Heart left ventricle (tissue), 13 donors: ENCODE measurements around the gene SH2D3C.

ENCODE experiments used
- CTCF ChIP-seq, 12 donors: fragments of 200-600 bp; sonication (generic) in 4 of 12; IDR thresholded peaks; one replicate each; pipeline versions ENCODE4 v1.5.0 to v1.8.0; 2018 to 2022; ENCODE audit warnings: antibody characterized with exemption in 12 of 12, mild to moderate bottlenecking in 5 of 12
- POLR2A ChIP-seq, 2 donors: fragments of 450-650 bp; IDR thresholded peaks; one replicate each; pipeline ENCODE4 v1.6.1; 2017; ENCODE audit warnings: antibody characterized with exemption in 2 of 2, mild to moderate bottlenecking in 2 of 2, moderate library complexity in 2 of 2
- donor health status: ischemic (EF 13 %, LVEDD 7.1; RV severe dilation, severe dysfunction).
- donor health status: DM: no; HTN: yes; CAD: no.
- donor health status: DM: no; HTN: no; CAD: no.
- donor health status: ischemic (EF 25% LVEDD 6.9; RV normal size, moderate dysfunction).
- donor health status: ischemic (EF 25% LVEDD 5.7; RV mildly dilated, moderate dysfunction).
- donor health status: ischemic (EF 35%, LVEDD 5.7; RV mildly dilated, moderate dysfunction).
- donor health status: nonischemic (EF 11% LVEDD 7.7; RV severe dilation, severe dysfunction).
- donor health status: DM: yes; HTN: yes; CAD: no.
- donor health status: PGD.
- donor health status: ischemic (EF 29% LVEDD 5.4; RV normal size, mild dysfunction).
- donor health status: nonischemic (EF 23%, LVEDD 6.1; RV moderate dilation, normal function).

DNA sequence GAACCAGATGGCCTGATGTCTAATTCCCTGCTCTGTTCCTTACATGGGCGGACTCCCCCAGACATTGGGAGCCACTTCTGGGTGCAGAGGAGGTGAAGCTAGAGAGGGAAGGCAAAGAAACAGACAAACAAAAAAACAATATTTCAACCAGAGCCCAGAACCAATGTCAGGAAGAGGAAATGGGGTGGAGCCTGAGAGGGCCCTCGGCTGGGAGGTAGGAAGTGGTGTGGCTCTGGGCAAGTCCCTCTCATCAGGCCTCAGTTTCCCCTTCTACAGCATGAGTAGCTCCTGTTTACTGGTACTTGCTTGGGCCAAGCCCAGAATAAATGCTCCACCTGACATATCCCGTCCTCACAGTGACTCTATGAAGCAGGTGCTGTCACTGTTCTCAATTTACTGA is 11.1 kb downstream of the SH2D3C start:
- TF ChIP-seq CTCF (IDR thresholded peaks at IDR 0.05) = no peak
- TF ChIP-seq POLR2A (IDR thresholded peaks at IDR 0.05) = no peak
